HTR-8/SVneo (cell line): ENCODE results near the gene ANKRD13D.

ENCODE experiments used
- DNase-seq: peaks from one replicate; pipeline ENCODE4 v3.0.0; 2011; ENCODE audit warnings: low spot score, mixed read lengths; ENCODE audit not compliant: insufficient read length
- FAIRE-seq: peaks from 2 replicates; lab custom pipeline; 2011; peaks lifted over from hg19 to GRCh38; lab: Jason Lieb, UNC

Gene ANKRD13D

DNA sequence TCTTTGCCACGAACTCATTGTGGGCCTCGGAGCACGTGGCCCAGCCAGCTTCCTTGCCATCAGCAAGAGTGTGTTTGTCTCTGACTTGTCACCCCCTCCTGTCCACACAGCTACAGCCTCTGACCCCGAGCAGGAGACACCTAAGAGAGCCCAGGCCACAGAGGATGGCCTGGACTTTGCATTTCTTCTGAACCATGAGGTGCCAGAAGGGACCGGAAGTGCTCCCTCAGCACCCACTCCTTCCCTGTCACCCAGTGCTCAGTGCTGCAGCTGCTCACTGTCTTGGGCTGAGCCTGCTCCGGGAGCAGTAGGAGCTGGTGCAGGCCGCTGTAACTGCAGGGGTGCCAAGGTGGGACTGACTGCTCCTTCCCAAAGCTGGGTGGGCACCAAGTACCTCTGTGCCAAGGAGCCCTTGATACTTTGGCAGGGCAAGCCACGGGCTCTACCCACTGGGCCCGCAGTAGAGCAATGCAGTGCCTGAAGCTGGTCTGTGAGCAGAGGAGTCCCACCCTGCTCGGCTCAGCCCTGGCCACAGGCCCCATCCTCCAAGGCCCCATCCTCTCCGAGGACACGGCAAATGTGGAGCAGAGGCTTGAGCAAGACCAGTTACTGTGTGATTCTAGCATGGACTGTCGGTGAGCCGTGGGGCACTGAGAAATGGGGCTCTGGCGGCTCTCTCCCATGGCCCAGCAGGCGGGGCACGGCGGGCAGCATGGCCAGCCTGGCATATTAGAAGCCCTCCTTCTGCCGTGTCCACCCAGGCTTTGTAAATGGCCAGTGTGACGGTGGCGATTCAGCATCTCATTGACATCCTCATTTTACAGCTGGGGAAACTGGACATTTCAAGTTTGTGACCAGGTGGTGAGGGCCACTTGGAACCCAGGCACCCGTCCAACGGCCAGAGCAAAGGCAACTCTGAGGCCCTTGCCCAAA is 16.5 kb upstream of the ANKRD13D start:
- FAIRE-seq, result peak; percentile 58
- DNase-seq, result no peak

DNA sequence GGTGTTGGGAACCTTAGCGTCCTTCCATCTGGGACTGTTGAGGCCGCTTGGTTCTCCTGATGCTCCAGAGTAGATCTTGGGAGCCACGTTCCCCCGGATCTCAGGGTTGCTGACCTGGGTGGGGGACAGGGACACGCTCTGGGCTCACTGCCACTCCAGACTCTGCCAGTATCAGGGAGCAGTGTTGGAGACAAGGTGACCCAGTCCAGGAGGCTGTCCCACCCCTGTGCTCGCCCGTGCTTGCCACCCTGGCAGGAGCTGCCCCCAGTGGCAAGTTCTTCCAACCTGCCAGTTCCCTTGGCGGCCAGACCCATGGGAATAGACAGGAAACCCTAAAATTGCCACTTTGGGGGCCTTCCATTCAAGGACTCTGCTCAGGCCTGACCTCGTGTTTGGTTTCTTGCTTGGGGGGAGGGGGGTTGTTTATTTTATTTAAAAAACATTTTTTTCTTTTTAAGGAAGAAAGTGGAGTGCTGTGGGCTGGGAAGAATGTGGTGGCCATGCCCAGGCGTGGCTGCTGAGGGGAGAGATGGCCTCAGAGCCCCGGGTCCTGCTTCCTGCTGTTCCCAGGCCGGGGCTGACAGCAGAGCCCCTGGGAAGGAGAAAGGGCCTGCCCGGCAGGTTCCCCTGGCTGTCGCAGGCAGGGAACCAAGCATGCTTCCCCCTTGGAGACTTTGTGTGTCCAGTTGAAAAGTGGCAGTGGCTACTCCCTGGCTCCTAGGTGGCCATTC is 15.7 kb upstream of the ANKRD13D start:
- DNase-seq, result no peak
- FAIRE-seq, result peak; percentile 51

DNA sequence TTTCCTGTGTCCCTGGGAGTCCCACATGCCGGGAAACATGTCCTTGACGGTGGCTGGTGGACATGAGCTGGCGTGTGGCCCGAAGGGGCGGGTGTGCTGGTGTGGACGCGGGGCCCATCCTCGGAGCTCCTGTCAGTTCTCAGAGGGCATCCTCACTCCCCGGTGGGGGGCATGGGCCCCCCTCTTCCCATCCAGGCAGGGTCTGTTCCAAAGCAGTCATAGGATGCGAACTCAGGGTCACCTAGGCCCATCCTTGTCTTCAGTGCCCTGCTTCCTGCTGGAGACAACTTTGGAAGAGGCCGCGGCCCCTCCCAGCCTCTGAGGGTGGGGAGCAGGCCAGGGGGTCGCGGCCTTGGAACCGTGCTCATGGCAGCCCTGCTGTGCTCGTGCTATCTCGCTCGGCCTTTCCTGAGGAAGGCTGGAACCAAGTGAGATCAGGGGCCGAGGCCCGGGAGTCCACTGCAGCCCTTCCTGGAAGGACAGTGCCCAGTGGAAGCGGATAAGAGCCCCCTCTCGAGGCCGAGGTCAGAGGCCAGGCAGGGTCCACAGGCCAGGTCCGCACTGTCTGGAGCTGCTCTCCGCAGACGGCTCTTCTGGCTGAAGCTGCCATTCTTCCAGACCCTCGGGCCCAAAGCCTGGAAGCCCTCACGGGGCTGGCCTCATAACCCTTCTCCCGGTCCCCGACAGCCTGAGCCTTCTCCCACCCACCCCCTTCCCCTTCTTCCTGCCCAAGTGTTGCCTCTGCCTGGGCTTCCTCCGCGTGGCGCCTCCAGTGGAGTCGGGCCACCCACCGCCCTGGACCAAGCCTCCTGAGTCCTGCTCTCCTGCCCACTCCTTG is 14.1 kb upstream of the ANKRD13D start:
- no peak for FAIRE-seq

DNA sequence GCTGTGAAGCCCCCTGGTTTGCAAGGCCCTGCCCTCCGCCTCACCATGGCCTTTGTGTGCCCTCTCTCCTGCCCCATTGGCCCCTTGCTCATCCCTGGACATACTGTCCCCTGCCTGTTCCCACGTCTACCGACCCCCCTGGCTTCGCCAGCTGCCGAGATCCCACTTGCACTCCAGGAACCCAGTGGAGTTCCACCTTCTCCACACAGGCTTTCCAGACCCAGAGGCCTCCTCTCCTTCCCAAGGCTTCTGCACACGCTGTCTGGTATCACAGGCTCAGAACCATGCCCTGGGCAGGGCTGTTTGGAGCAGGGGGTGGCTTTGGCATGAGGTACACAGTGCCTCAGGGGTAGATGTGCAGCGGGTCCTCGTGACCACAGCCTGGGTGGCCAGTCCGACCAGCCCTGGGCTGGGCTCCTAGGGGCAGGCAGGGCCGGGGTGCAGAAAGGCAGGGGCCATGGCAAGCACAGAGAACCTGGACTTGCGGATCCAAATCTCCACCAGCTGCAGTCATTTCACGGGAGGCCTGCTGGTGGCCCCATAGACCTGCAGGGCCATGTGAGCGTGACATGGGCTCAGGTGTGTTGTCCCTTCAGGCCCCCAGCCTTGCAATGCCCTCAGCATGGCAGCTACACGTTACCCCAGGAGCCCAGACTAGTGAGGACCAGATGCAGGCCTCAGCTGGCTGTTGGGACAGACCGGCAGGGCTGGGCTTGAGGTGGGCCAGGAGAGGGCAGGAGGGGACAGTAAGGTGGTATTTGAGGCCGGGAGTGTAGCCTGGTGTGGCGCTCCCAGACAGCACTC is 13.3 kb upstream of the ANKRD13D start:
- no peak for FAIRE-seq
- no peak for DNase-seq

More for the DNA sequence above, 14.1 kb upstream of the ANKRD13D start:
- DNase-seq, result no peak

DNA sequence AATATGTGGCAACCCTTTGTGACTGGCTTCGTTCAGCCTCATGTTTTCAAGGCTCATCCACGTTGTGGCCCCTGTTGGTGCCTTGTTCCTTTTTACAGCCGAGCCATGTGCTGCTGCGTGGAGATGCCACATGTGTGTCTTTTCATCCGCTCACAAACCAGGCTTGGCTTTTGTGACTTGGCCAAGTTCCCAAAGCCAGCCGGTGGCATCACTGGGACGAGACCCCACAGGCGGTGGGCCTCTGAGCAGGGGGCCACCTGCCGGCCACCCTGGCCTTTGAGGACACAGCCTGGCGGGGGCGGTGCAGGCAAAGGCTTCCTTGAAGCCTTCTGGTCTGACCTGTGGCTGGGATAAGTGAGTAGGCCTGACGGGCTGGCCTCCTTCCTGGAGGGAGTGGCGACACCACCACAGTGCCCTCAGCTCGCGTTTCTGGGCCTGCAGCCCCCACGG is 12.3 kb upstream of the ANKRD13D start:
- no peak for FAIRE-seq

DNA sequence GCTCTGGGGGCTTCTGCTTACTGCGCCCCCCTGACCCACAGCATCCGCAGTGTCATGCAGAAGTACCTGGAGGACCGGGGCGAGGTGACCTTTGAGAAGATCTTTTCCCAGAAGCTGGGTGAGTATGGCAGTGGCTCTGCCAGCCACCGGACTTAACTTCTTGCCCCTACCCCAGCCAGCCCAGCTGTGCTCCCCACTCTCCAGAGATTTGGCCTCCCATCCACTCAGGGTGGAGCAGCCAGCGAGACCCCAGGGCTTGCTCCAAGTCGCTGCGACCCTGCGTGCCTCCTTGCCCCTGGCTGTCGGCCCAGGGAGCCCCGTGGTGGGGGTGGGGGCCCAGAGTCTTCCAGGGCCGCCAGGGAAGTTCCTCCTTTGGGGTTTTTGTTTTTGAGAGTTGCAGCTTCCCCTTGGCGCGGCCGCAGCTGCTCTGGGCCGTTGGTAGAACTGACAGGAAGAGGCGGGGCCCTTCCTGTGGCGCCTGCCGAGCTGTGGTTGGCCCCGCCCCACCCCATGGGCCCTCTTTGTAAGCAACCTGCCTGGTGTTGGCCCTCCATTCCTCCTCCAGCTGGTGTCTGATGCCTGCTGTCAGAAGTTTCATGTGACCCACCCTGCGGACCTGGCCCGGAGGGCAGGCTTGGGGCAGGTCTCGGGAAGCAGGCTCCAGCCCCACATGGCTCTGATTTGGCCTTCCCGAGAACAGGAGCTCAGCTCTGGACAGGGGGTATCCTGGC is 11.7 kb upstream of the ANKRD13D start:
- FAIRE-seq (no peak), DNase-seq (no peak)

More for the DNA sequence above, 12.3 kb upstream of the ANKRD13D start:
- no peak for DNase-seq

DNA sequence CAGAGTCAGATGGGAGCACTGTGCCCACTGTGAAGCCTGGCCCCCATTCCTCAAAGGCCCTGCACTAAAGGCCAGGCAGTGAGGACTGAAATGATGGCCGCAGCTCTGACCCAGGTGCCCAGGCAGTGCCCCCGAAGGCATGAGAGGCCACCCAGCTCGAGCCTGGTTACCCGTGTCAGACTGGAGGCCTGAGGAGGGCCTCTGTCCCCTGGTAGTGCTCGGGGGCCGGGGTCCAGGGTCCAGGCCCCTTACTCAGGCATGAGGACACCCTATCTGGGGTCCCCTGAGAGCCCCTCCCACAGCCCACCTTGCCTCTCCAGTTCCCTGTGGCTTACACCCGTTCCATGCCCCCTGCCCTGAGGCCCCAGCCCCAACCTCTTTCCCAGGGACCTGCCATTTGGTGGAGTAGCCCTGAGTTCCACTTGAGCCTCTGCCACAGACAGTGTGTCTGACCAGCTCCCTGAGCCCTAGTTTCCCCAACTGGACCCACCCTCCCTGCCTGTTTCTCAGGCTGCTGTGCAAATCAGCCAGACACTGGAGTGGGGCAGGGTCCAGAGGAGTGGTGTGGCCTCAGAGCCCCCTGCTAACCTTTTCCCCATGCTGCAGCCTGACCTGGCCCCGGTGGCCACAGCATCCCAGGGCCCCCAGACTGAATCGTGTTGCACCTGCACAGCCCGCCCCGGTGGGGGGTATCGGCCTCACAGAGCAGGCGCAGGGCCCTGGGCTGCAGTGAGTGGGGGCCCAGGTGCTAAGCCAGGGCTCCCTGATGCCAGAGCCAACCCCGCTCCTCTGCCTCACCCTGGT is 10.8 kb upstream of the ANKRD13D start:
- FAIRE-seq (no peak), DNase-seq (no peak)

DNA sequence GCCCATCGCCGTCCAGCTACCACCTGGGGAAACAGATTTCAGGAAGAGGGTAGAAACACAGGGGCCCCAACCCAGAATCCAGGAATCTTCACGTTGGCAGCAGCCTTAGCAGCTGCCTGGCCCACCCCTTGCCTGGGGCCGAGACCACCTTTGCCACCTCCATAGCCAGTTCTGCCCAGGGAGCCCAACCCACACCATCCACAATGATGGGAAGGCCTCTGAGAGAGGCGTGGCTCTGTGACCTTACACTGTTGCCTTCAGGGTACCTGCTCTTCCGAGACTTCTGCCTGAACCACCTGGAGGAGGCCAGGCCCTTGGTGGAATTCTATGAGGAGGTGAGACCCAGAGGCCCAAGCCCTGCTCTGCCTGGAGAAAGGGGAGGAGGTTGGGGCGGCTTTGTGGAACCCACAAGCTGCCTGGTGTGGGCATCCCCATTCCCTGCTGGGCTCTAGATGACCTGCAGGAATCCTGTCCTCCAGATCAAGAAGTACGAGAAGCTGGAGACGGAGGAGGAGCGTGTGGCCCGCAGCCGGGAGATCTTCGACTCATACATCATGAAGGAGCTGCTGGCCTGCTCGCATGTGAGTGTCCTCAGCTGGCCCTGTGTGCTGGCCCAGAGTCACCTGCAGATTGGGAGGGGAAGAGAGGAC is 10.0 kb upstream of the ANKRD13D start:
- no peak for DNase-seq
- FAIRE-seq, result no peak

DNA sequence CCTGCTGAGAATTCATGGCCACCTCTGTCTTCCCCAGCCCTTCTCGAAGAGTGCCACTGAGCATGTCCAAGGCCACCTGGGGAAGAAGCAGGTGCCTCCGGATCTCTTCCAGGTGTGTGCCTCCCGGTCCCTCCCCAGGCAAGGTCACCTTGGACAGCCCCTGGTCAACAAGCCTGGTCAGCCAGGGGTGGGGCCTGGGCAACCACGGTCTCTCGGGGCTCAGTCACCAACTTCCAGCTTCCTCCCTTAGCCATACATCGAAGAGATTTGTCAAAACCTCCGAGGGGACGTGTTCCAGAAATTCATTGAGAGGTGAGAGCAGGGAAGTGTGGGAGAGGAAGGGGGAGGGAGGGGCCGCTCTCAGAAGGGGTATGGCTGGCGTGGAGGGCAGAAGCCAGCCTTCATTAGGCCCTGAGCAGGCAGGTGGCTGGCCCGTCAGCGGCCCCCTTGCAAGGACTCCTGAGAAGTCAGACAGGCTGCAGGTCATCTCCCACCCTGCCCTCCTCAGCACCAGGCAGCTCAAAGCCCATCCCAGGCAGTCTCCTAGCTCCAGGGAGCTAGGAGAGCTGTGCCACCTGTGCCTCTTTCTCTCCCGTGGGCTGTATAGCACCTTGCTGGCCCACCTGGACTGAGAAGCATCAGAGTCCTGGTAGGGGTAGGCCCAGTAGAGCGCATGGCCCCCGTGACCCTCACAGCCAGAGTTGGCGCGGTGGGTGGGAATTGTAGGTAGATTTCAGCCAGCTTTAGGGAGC is 9.3 kb upstream of the ANKRD13D start:
- FAIRE-seq (no peak), DNase-seq (no peak)

DNA sequence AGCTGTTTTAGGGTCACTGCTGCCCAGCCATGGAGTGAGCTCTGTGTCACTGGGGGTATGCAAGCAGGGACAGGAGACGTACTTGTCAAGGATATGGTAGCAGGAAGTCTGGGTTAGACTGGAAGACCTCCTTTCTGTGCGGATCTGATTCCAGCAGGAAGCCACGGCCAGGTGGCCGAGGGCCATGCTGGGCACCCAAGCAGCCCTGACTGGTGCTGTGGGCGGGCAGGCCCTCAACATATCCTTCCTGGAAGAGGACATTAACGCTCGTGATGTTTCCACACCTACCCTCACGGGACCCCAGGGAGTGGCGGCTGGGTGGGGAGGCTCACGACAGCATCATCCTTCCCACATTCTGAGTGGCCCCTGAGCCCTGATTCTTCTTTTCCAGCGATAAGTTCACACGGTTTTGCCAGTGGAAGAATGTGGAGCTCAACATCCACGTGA is 8.7 kb upstream of the ANKRD13D start:
- FAIRE-seq (no peak), DNase-seq (no peak)

DNA sequence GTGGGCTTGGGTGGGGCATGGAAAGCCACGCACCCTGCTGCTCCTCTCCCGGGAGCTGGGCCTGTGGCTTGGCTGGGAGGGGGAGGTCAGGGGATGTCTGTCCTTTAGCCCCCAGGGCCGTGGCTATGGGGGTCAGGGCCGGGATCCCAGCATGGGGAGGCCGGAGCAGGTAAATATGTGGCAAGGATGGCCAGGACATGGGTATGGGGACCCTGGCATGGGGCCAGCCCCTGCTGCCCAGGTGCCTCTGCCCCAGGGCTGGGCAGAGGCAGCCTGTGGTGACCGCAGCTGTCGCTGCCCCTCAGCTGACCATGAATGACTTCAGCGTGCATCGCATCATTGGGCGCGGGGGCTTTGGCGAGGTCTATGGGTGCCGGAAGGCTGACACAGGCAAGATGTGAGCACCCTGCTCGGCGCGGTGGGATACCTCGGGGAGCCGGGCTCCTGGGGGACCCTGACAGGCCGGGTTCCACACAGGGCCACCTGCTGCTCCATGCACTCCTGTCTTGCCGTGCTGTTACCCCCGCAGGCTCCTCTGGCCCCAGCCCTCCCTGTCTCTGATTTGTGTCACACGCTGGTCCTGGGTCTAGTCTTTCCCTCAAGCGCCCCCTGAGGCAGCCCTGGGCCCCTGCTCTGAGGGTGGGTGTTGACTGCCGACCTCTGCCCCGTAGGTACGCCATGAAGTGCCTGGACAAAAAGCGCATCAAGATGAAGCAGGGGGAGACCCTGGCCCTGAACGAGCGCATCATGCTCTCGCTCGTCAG is 8.1 kb upstream of the ANKRD13D start:
- FAIRE-seq, result peak; percentile 16
- no peak for DNase-seq

DNA sequence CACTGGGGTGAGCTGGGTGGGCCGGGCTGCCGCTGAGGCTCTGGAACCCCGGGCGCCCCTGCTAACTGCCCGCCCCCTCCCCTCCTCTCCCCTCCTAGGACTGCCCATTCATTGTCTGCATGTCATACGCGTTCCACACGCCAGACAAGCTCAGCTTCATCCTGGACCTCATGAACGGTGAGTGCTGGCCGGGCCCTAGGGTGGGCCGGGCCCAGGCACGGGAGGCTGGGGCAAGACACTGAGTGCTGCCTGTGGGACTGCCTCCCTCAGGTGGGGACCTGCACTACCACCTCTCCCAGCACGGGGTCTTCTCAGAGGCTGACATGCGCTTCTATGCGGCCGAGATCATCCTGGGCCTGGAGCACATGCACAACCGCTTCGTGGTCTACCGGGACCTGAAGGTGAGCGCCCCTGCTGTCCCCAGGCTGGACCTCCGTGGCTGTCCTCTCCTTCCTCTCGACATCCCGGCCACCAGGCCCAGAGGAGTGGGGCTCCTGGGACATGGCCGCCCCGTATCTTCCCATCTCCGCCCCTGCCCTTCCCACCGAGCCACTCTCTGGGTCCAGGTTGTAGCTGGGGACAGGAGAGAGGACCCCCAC is 7.5 kb upstream of the ANKRD13D start:
- DNase-seq (no peak), FAIRE-seq (no peak)

DNA sequence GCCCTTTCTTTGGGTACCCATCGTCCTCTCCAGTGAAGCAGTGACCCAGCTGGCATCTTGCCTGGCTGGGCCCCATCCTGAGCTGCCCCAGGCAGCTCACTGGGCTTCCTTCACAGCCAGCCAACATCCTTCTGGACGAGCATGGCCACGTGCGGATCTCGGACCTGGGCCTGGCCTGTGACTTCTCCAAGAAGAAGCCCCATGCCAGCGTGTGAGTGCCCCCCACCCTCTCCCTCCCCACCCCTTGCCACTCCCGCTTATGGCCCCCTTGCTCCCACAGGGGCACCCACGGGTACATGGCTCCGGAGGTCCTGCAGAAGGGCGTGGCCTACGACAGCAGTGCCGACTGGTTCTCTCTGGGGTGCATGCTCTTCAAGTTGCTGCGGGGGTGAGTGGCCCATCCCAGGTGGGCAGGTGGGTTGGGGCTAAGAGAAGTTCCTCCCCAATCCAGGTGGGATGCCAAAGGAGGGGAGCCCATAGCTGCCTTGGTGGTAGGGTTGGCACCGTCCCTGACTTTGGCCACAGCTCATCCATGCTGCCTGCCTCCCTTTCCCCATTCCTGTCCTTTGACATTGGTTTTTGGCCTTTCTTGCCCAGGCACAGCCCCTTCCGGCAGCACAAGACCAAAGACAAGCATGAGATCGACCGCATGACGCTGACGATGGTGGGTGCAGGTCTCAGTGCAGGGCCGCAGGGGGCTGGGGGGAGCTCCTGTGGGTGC is 6.8 kb upstream of the ANKRD13D start:
- FAIRE-seq, result no peak

DNA sequence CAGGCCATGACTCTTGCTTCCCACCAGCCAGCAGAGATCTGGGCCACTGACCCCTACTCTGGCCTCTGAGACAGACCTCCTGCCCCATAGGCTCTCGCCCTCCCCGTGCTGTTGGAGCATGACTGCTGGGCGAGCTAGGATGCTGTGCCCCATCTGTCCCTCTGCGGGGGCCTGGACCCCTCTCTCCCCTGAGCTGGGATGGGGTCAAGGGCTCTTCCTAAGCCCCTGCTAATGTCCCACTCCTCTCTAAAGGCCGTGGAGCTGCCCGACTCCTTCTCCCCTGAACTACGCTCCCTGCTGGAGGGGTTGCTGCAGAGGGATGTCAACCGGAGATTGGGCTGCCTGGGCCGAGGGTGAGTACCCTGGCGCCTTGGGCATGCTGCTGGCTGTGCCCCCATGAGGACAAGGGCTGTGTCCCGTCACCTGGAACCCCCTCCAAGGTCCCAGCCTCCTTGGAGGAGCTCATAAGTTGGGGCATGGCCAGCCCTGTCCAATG is 6.2 kb upstream of the ANKRD13D start:
- DNase-seq (no peak), FAIRE-seq (no peak)

More for the DNA sequence above, 6.8 kb upstream of the ANKRD13D start:
- no peak for DNase-seq

DNA sequence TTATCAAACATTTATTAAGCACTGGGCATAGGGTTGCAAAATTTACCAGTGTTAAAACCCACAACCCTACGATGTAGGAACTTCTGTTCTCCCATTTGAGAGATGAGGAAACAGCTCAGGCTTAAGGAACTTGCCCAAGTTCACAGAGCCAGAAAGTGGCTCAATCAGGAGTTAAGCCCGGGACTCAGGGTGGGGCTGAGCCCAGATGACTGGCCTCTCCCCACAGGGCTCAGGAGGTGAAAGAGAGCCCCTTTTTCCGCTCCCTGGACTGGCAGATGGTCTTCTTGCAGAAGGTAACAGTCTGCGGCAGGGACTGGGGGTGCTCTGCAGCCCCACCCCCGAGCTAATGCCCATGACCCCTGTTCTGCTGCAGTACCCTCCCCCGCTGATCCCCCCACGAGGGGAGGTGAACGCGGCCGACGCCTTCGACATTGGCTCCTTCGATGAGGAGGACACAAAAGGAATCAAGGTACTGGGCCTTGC is 5.6 kb upstream of the ANKRD13D start:
- DNase-seq, result no peak
- no peak for FAIRE-seq
